NCI-H146 (cell line): ENCODE results near the gene TMEM178B.
"Not testable (repeated sequence)": the region's sequence is repeated elsewhere in the genome, so short reads cannot be mapped to it uniquely, and the experiment has no call there.

Experiments used
- DNase-seq: peaks from one replicate; lab custom pipeline; 2025; lab: John Stamatoyannopoulos, UW

TMEM178B gene

GRCh38 chr7:141142058-141142457 is 68.2 kb downstream of the TMEM178B start:
- no peak for DNase-seq

GRCh38 chr7:141144921-141145629 is 71.2 kb downstream of the TMEM178B start:
- no peak for DNase-seq

GRCh38 chr7:141145630-141145982 is 71.7 kb downstream of the TMEM178B start:
- no peak for DNase-seq

GRCh38 chr7:141147482-141147881 is 73.6 kb downstream of the TMEM178B start:
- DNase-seq = no peak

GRCh38 chr7:141150465-141150864 is 76.6 kb downstream of the TMEM178B start:
- DNase-seq = no peak

- DNase-seq = no peak
These were observed 77.9 kb downstream of the TMEM178B start for GRCh38 chr7:141151746-141152145.

- DNase-seq = no peak
These were observed 79.4 kb downstream of the TMEM178B start for GRCh38 chr7:141153231-141153630.

GRCh38 chr7:141154131-141154732 is 80.4 kb downstream of the TMEM178B start:
- DNase-seq = no peak

- no peak for DNase-seq
These were observed 82.5 kb downstream of the TMEM178B start for GRCh38 chr7:141156407-141156806.

- no peak for DNase-seq
These were observed 83.4 kb downstream of the TMEM178B start for GRCh38 chr7:141157138-141157765.

- no peak for DNase-seq
These were observed 84.7 kb downstream of the TMEM178B start for GRCh38 chr7:141158561-141158960.

GRCh38 chr7:141160246-141160860 is 86.5 kb downstream of the TMEM178B start:
- no peak for DNase-seq

- DNase-seq = no peak
These were observed 88.0 kb downstream of the TMEM178B start for GRCh38 chr7:141161550-141162535.

GRCh38 chr7:141165521-141165920 is 91.7 kb downstream of the TMEM178B start:
- no peak for DNase-seq

- no peak for DNase-seq
These were observed 93.1 kb downstream of the TMEM178B start for GRCh38 chr7:141166926-141167325.

- no peak for DNase-seq
These were observed 93.6 kb downstream of the TMEM178B start for GRCh38 chr7:141167381-141167964.

- not testable (repeated sequence) for DNase-seq
These were observed 95.3 kb downstream of the TMEM178B start for GRCh38 chr7:141169157-141169556.

GRCh38 chr7:141175728-141176127 is 101.9 kb downstream of the TMEM178B start:
- DNase-seq = not testable (repeated sequence)

- not testable (repeated sequence) for DNase-seq
These were observed 103.3 kb downstream of the TMEM178B start for GRCh38 chr7:141177120-141177519.

GRCh38 chr7:141178486-141179135 is 104.7 kb downstream of the TMEM178B start:
- no peak for DNase-seq

GRCh38 chr7:141181812-141182211 is 107.9 kb downstream of the TMEM178B start:
- no peak for DNase-seq
